Measurements from ENCODE around the gene NAA35. TPM values are rescaled to one million over a fixed set of nuclear protein-coding genes. Genes with fewer than 3 reads are reported as not detected.

Gene NAA35
- total RNA-seq, 2 experiments from 2014 or later = 25.5 to 26.3 TPM

DNA sequence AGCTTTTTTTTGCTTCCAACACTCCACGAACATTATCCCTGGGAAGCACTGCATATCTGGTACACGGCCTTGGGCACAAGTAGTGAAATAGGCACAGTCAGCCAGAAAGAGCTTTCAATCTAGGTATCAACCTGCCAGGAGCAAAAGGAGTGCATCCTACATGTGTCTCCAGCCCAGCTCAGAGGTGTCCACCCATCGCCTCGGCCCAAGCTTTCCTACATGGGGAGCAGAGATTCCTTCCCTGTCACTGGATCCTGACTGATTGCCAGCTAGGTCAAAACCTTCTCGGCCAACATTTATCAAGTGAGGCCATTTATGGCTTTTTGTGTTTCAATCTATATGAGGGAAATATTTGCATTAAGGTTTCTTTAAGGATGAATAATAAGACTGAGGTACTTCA, 102.6 kb downstream of the NAA35 start:
- ATAC-seq (no peak), DNase-seq (no peak)
- intact Hi-C loops (cut with micrococcal nuclease) = loop anchor here (10.0 kb wide), 1 partner anchor 59 kb away; no protein-coding TSS in a partner anchor
- CTCF ChIA-PET = no interaction called here
- Mint-ChIP-seq H3K36me3 (ENCODE audit: low read depth) (no peaks in the 10 kb centered on the region), H3K9me3 (no peaks in the 10 kb centered on the region), H3K27me3 (no peaks in the 10 kb centered on the region), H3K27ac (no peak overlapping the region), H3K4me1 (ENCODE audit: low read depth) (no peaks in the 10 kb centered on the region), H3K4me3 (no peak overlapping the region)
- TF ChIP-seq, protein P1, sequence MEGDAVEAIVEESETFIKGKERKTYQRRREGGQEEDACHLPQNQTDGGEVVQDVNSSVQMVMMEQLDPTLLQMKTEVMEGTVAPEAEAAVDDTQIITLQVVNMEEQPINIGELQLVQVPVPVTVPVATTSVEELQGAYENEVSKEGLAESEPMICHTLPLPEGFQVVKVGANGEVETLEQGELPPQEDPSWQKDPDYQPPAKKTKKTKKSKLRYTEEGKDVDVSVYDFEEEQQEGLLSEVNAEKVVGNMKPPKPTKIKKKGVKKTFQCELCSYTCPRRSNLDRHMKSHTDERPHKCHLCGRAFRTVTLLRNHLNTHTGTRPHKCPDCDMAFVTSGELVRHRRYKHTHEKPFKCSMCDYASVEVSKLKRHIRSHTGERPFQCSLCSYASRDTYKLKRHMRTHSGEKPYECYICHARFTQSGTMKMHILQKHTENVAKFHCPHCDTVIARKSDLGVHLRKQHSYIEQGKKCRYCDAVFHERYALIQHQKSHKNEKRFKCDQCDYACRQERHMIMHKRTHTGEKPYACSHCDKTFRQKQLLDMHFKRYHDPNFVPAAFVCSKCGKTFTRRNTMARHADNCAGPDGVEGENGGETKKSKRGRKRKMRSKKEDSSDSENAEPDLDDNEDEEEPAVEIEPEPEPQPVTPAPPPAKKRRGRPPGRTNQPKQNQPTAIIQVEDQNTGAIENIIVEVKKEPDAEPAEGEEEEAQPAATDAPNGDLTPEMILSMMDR (IDR thresholded peaks at IDR 0.05) = no peak
- POLR2A ChIA-PET = no interaction called here

DNA sequence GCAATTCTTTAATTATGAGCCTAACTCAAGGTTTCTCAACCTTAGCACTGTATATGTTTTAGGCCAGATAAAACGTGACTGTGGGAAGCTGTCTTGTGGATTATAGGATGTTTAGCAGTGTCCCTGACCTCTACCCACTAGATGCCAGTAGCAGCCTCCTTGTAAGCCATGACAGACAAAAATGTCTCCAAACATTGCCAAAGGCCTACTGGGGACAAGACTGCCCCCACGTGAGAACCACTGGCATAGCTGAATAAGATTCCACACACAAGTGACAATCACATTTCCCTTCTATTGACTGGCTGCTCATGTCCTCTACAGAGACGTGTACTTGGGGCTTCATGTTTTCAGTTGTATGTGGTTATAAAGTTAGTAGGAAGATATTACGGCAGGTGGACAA, 103.1 kb downstream of the NAA35 start:
- intact Hi-C loops (cut with micrococcal nuclease) = loop anchor here (10.0 kb wide), 1 partner anchor 59 kb away; no protein-coding TSS in a partner anchor
- Mint-ChIP-seq H3K27me3 (no peaks in the 10 kb centered on the region), H3K36me3 (ENCODE audit: low read depth) (no peaks in the 10 kb centered on the region), H3K9me3 (no peaks in the 10 kb centered on the region), H3K4me1 (ENCODE audit: low read depth) (no peaks in the 10 kb centered on the region), H3K4me3 (no peak overlapping the region), H3K27ac (no peak overlapping the region)
- ATAC-seq (no peak), DNase-seq (no peak)
- POLR2A ChIA-PET = no interaction called here
- TF ChIP-seq, protein P1 (IDR thresholded peaks at IDR 0.05) = no peak
- CTCF ChIA-PET = no interaction called here

DNA sequence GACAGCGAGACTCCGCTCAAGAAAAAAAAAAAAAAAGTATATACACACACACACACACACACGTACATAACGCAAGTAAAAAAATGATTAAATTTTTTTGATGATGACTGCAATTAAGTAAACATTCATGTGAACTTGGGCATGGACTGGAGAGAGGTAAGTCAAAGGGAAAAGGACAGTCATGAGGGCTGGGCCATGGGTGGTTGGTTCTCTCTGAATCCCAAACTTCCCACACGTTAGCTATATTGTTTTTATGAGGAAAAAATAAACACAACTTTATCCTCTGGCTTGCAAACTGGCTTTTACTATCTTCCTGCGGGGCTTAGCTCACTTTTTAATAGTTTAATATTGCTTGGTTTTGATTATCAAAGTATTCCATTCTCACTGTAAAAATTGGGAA, 104.7 kb downstream of the NAA35 start:
- TF ChIP-seq, protein P1 (IDR thresholded peaks at IDR 0.05) = no peak
- ATAC-seq (no peak), DNase-seq (no peak)
- no peaks in the 10 kb centered on the region for H3K4me1 Mint-ChIP-seq (ENCODE audit: low read depth)
- POLR2A ChIA-PET = no interaction called here
- H3K27ac Mint-ChIP-seq = no peak overlapping the region
- intact Hi-C loops (cut with micrococcal nuclease) = loop anchor here (10.0 kb wide), 1 partner anchor 61 kb away; no protein-coding TSS in a partner anchor
- no peak overlapping the region for H3K4me3 Mint-ChIP-seq
- H3K36me3 Mint-ChIP-seq (ENCODE audit: low read depth) = no peaks in the 10 kb centered on the region
- no peaks in the 10 kb centered on the region for H3K27me3 Mint-ChIP-seq
- CTCF ChIA-PET = no interaction called here
- no peaks in the 10 kb centered on the region for H3K9me3 Mint-ChIP-seq

DNA sequence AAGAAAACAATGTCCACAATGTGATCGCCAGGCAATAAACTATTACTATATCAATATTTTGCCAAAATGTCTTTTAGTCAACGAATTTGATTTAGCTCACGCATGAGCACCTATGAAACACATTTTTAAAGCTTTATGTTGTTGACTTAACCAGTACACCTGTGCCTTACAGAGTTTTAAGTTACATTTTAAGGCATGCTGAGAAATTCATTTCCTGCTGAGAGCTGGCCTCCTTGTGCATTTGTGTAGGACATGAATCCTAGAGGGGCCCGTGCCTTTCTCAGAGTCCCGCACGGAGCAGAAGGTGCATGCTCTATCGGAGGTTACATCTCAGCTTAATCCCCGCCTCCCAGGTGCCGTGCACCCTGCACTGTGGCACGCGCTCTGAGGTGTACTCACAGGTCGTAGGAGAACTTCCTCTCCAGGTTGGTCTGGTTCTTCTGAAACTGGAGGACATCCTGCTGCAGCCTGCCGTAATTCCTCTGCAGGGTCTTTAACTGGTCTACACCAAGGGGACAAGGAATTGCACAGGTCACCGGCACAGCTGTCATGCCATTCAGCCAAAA, 105.2 kb downstream of the NAA35 start:
- no peak overlapping the region for H3K27ac Mint-ChIP-seq
- H3K4me1 Mint-ChIP-seq (ENCODE audit: low read depth) = no peaks in the 10 kb centered on the region
- no peaks in the 10 kb centered on the region for H3K36me3 Mint-ChIP-seq (ENCODE audit: low read depth)
- H3K4me3 Mint-ChIP-seq = no peak overlapping the region
- CTCF ChIA-PET = no interaction called here
- intact Hi-C loops (cut with micrococcal nuclease) = loop anchor here (10.0 kb wide), 1 partner anchor 61 kb away; no protein-coding TSS in a partner anchor
- no peaks in the 10 kb centered on the region for H3K27me3 Mint-ChIP-seq
- no peaks in the 10 kb centered on the region for H3K9me3 Mint-ChIP-seq
- DNase-seq (no peak), ATAC-seq (no peak)
- POLR2A ChIA-PET = no interaction called here
- TF ChIP-seq, protein P1 (IDR thresholded peaks at IDR 0.05) = no peak

DNA sequence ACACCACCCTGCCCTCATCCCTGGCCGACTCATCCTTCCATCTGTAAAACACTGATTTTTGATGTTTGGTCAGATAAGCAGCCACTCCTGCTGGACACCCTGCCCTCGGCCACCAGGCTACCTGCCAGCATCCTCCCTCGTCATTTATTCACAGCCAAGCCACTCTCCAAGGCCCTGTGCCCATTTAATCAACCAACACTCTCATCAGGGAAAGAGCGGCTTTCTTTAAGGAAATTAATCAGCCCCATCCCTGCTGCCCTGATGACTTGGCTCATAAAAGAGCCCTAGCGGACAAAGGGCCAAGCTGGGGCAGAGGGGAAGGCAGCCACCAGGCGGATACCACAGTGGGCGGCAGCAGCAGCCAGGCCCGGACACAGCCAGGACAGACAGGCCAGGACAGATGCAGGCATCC, 106.0 kb downstream of the NAA35 start:
- ATAC-seq (no peak), DNase-seq (no peak)
- Mint-ChIP-seq H3K4me1 (ENCODE audit: low read depth) (no peaks in the 10 kb centered on the region), H3K36me3 (ENCODE audit: low read depth) (no peaks in the 10 kb centered on the region), H3K27me3 (no peaks in the 10 kb centered on the region), H3K9me3 (no peaks in the 10 kb centered on the region), H3K27ac (no peak overlapping the region), H3K4me3 (no peak overlapping the region)
- intact Hi-C loops (cut with micrococcal nuclease) = loop anchor here (10.0 kb wide), 1 partner anchor 62 kb away; no protein-coding TSS in a partner anchor
- ChIA-PET POLR2A (no interaction called here), CTCF (no interaction called here)
- TF ChIP-seq, protein P1 (IDR thresholded peaks at IDR 0.05) = no peak

All from activated CD8-positive, alpha-beta T cell treated with anti-CD3 and anti-CD28 coated beads for 36 hours (primary cell).